Type B pancreatic cell (in vitro differentiated cells): ENCODE data around the gene TAS2R40. TPM values are rescaled to one million over a fixed set of nuclear protein-coding genes. Genes with fewer than 3 reads are reported as not detected.

Experiments
- DNase-seq: peaks from one replicate; pipeline ENCODE4 v3.0.0; 2021; ENCODE audit warnings: mixed read lengths; ENCODE audit not compliant: unreplicated experiment; ENCODE audit errors: extremely low spot score
- H3K27ac Mint-ChIP-seq: 2 replicates; pipeline ENCODE4 v1.8.0; 2021; ENCODE audit warnings: mild to moderate bottlenecking, mixed read lengths
- H3K27me3 Mint-ChIP-seq: 2 replicates; pipeline ENCODE4 v1.8.0; 2021; ENCODE audit warnings: mixed read lengths
- H3K36me3 Mint-ChIP-seq: 2 replicates; pipeline ENCODE4 v1.8.0; 2021; ENCODE audit warnings: mixed read lengths
- H3K4me1 Mint-ChIP-seq: one replicate; pipeline ENCODE4 v1.8.0; 2021; ENCODE audit warnings: mixed read lengths; ENCODE audit not compliant: unreplicated experiment
- H3K4me3 Mint-ChIP-seq: 2 replicates; pipeline ENCODE4 v1.8.0; 2021; ENCODE audit warnings: mild to moderate bottlenecking, mixed read lengths
- H3K9me3 Mint-ChIP-seq: 2 replicates; pipeline ENCODE4 v1.8.0; 2021; ENCODE audit warnings: mixed read lengths
- CTCF ChIP-seq: fragments of 200-600 bp; sonication (generic); conservative IDR thresholded peaks from 2 replicates; pipeline ENCODE4 v1.5.0; 2021; ENCODE audit warnings: antibody characterized with exemption, mild to moderate bottlenecking
- total RNA-seq: library from RNA; stranded (reverse); gene quantifications from 2 replicates; pipeline ENCODE4 v1.2.1, GENCODE V29; 2021; ENCODE audit warnings: low replicate concordance

TAS2R40 gene
- total RNA-seq, 1 donor from 2014 or later: not detected

GRCh38 chr7:143235561-143235960, 13.7 kb downstream of the TAS2R40 start:
- no peak for DNase-seq
- H3K4me1 Mint-ChIP-seq: peaks cover 5% of the 10 kb centered on the region
- peaks cover 2% of the 10 kb centered on the region for H3K27me3 Mint-ChIP-seq
- no peak overlapping the region for H3K27ac Mint-ChIP-seq
- H3K9me3 Mint-ChIP-seq: peaks cover 17% of the 10 kb centered on the region
- no peaks in the 10 kb centered on the region for H3K36me3 Mint-ChIP-seq
- H3K4me3 Mint-ChIP-seq: no peak overlapping the region
- no peak for TF ChIP-seq CTCF

DNA sequence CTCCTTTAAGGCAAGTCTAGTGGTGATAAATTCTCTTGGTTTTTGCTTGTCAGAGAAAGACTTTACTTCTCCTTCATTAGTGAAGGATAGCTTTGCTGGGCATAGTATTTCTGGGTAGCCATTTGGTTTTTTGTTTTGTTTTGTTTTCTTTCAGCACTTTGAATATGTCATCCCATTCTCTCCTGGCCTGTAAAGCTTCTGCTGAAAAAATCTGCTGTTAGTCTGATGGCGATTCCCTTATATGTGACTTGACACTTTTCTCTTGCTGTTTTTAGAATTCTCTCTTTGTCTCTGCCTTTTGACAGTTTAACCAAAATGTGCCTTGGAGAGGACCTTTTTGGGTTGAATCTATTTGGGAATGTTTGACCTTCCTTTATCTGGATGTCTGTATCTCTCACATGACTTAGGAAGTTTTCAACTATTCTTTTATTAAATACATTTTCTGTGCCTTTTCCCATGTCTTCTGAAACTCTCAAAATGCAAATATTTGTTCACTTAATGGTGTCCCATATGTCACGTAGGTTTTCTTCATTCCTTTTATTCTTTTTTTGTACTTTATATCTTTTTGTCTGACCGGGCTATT, 14.7 kb downstream of the TAS2R40 start:
- Mint-ChIP-seq H3K9me3 (peaks cover 17% of the 10 kb centered on the region), H3K4me1 (peaks cover 9% of the 10 kb centered on the region), H3K27me3 (peaks cover 2% of the 10 kb centered on the region), H3K27ac (no peak overlapping the region), H3K4me3 (no peak overlapping the region), H3K36me3 (no peaks in the 10 kb centered on the region)
- no peak for DNase-seq
- TF ChIP-seq CTCF: no peak

GRCh38 chr7:143237366-143237765, 15.5 kb downstream of the TAS2R40 start:
- Mint-ChIP-seq H3K27ac (no peak overlapping the region), H3K4me3 (no peak overlapping the region), H3K27me3 (peaks cover 2% of the 10 kb centered on the region), H3K36me3 (no peaks in the 10 kb centered on the region), H3K4me1 (peaks cover 9% of the 10 kb centered on the region), H3K9me3 (peaks cover 17% of the 10 kb centered on the region)
- TF ChIP-seq CTCF: no peak
- DNase-seq: no peak

DNA sequence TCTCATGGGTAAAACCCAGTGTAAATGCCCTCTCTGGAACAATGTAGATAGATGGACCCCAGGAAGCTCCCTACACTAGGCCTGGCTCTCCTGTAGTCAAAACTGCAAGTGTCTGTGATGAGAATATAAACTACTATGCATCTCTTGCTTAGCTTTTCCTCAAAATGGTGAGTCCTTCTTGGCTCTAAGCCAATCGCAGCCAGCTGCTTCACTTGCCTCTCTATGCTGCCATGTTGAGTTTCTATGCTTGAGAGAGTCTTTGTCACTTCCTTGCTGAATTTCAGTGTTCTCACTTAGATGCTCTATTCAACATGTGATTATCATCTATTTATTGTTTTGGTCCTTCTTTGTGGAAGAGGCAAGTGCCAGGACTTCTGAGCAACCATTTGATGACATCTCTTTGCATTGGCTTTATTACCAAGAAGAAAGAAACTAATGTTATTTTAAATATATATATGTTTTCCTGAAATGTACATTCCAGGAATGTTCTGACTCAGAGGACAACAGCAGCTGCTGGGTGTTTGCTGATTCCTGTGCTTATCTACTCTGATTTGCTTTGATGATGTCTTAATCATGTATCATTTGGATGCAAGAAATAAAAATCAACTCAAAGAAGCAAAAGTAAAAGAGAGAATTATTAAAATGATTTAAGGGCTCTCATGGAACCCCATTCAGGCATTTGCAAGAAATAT, 16.6 kb downstream of the TAS2R40 start:
- H3K9me3 Mint-ChIP-seq: peaks cover 17% of the 10 kb centered on the region
- H3K4me1 Mint-ChIP-seq: peaks cover 14% of the 10 kb centered on the region
- DNase-seq: no peak
- no peaks in the 10 kb centered on the region for H3K36me3 Mint-ChIP-seq
- no peak overlapping the region for H3K4me3 Mint-ChIP-seq
- TF ChIP-seq CTCF: no peak
- H3K27me3 Mint-ChIP-seq: no peaks in the 10 kb centered on the region
- no peak overlapping the region for H3K27ac Mint-ChIP-seq

DNA sequence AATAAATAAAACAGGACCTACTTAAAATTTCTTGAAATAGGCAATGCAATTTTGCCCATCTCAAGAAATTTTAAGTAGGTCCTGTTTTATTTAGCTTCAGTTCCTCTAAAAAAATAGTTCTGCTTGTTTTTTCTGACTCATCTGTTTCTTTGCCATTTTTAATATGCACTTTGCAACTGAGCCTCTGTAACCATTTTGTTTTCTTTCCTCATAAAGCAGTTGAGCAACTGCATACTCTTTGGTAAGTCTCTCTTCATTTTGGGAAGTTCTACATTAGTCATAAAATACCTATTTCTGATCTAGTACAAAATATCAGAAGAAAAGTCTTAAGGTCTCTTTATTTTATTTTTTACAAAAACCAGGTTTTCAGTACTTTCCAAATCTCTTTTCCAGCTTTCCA, 18.0 kb downstream of the TAS2R40 start:
- DNase-seq: no peak
- Mint-ChIP-seq H3K36me3 (no peaks in the 10 kb centered on the region), H3K9me3 (peaks cover 17% of the 10 kb centered on the region), H3K4me1 (peaks cover 21% of the 10 kb centered on the region), H3K4me3 (no peak overlapping the region), H3K27ac (peak overlapping the region; percentile 63), H3K27me3 (no peaks in the 10 kb centered on the region)
- no peak for TF ChIP-seq CTCF
